Amygdala (tissue), 56 donors: ENCODE measurements around the gene SEMA3F.
A peak's percentile ranks its signal among the peaks of the same experiment; 100 is the strongest.

Source experiments
- DNase-seq, 56 donors: peaks; one replicate each; lab custom pipeline; 2025; lab: John Stamatoyannopoulos, UW

Gene SEMA3F

GRCh38 chr3:50168791-50169190, 13.7 kb downstream of the SEMA3F start:
- no peak for DNase-seq

- no peak for DNase-seq
Observed at GRCh38 chr3:50169232-50169832, 14.2 kb downstream of the SEMA3F start.

GRCh38 chr3:50169858-50170257, 14.7 kb downstream of the SEMA3F start:
- no peak for DNase-seq

- no peak for DNase-seq
Observed at GRCh38 chr3:50170689-50171088, 15.6 kb downstream of the SEMA3F start.

- no peak for DNase-seq
Observed at GRCh38 chr3:50171540-50172301, 16.6 kb downstream of the SEMA3F start.

GRCh38 chr3:50172626-50173220, 17.6 kb downstream of the SEMA3F start:
- DNase-seq, result no peak

- DNase-seq, result no peak
Observed at GRCh38 chr3:50173685-50174516, 18.8 kb downstream of the SEMA3F start.

- no peak for DNase-seq
Observed at GRCh38 chr3:50174517-50174895, 19.4 kb downstream of the SEMA3F start.

GRCh38 chr3:50174947-50175524, 19.9 kb downstream of the SEMA3F start:
- DNase-seq, result no peak

GRCh38 chr3:50177346-50177745, 22.2 kb downstream of the SEMA3F start:
- no peak for DNase-seq

- DNase-seq, result no peak
Observed at GRCh38 chr3:50179710-50180109, 24.6 kb downstream of the SEMA3F start.

GRCh38 chr3:50181985-50182384, 26.9 kb downstream of the SEMA3F start:
- no peak for DNase-seq

GRCh38 chr3:50182533-50183099, 27.5 kb downstream of the SEMA3F start:
- DNase-seq, result no peak

GRCh38 chr3:50183755-50184154, 28.6 kb downstream of the SEMA3F start:
- no peak for DNase-seq

GRCh38 chr3:50184242-50184978, 29.3 kb downstream of the SEMA3F start:
- DNase-seq, result no peak

GRCh38 chr3:50185230-50185629, 30.1 kb downstream of the SEMA3F start:
- DNase-seq, result no peak

- no peak for DNase-seq
Observed at GRCh38 chr3:50186096-50186495, 31.0 kb downstream of the SEMA3F start.

- DNase-seq, result no peak
Observed at GRCh38 chr3:50187750-50188149, 32.6 kb downstream of the SEMA3F start.

GRCh38 chr3:50189274-50189673, 34.1 kb downstream of the SEMA3F start:
- DNase-seq, result peak in 48 of 56 donors; percentile 15 to 84 (median 54)

GRCh38 chr3:50189989-50190388, 34.9 kb downstream of the SEMA3F start:
- no peak for DNase-seq
